ENCODE results near the gene TMEM39B. TPM values are rescaled to one million over a fixed set of nuclear protein-coding genes. Genes with fewer than 3 reads are reported as not detected.

Gene TMEM39B
- total and polyA plus RNA-seq, 8 donors: 5.1 to 11.8 (median 6.2) TPM

GRCh38 chr1:32044234-32044633 lies 28.5 kb upstream of the TMEM39B start:
- H3K4me1 ChIP-seq: no peaks in the 10 kb centered on the region
- ATAC-seq (no peak), DNase-seq (no peak), FAIRE-seq (no peak)
- H3K27ac ChIP-seq: no peak overlapping the region
- 83 to 94% methylated on average over 1 of the region's 1 CpG for WGBS, 2 donors
- no peak for TF ChIP-seq CTCF (IDR thresholded peaks at IDR 0.05)
- H3K9me3 ChIP-seq: no peaks in the 10 kb centered on the region
- H3K27me3 ChIP-seq: no peaks in the 10 kb centered on the region
- intact Hi-C loops (cut with DNase I): no loop called here
- no peak overlapping the region for H3K4me3 ChIP-seq
- H3K36me3 ChIP-seq: peaks cover 4 to 38% (median 26%) of the 10 kb centered on the region in 3 donors

- FAIRE-seq: no peak
- TF ChIP-seq CTCF (IDR thresholded peaks at IDR 0.05): no peak
- H3K27ac ChIP-seq: no peak overlapping the region
- ATAC-seq: peak in 1 of 4 donors; percentile 44
- WGBS, 2 donors: 86 to 89% methylated on average over 2 of the region's 2 CpGs
- H3K4me3 ChIP-seq: no peak overlapping the region
- H3K27me3 ChIP-seq: no peaks in the 10 kb centered on the region
- no peaks in the 10 kb centered on the region for H3K4me1 ChIP-seq
- DNase-seq: no peak
- no peaks in the 10 kb centered on the region for H3K9me3 ChIP-seq
- intact Hi-C loops (cut with DNase I): no loop called here
- peaks cover 0 to 38% (median 14%) of the 10 kb centered on the region in 3 donors for H3K36me3 ChIP-seq
These were observed 27.0 kb upstream of the TMEM39B start for GRCh38 chr1:32045772-32046171.

- Histone ChIP-seq H3K36me3 (peaks cover 0 to 49% (median 4%) of the 10 kb centered on the region in 3 donors), H3K4me3 (no peak overlapping the region), H3K27ac (no peak overlapping the region), H3K27me3 (no peaks in the 10 kb centered on the region), H3K9me3 (no peaks in the 10 kb centered on the region), H3K4me1 (no peaks in the 10 kb centered on the region)
- ATAC-seq (no peak), DNase-seq (no peak), FAIRE-seq (no peak)
- TF ChIP-seq CTCF (IDR thresholded peaks at IDR 0.05): no peak
- intact Hi-C loops (cut with DNase I): no loop called here
These were observed 25.0 kb upstream of the TMEM39B start for GRCh38 chr1:32047701-32048100.

- Histone ChIP-seq H3K9me3 (no peaks in the 10 kb centered on the region), H3K4me1 (no peaks in the 10 kb centered on the region), H3K27me3 (no peaks in the 10 kb centered on the region), H3K27ac (no peak overlapping the region), H3K36me3 (peaks cover 0 to 52% (median 4%) of the 10 kb centered on the region in 3 donors), H3K4me3 (no peak overlapping the region)
- TF ChIP-seq CTCF (IDR thresholded peaks at IDR 0.05): no peak
- WGBS, 2 donors: 81 to 87% methylated on average over 2 of the region's 2 CpGs
- DNase-seq: no peak
- no peak for FAIRE-seq
- ATAC-seq: no peak
- intact Hi-C loops (cut with DNase I): no loop called here
These were observed 24.3 kb upstream of the TMEM39B start for GRCh38 chr1:32048440-32048839.

GRCh38 chr1:32051706-32052105 lies 21.0 kb upstream of the TMEM39B start:
- no peaks in the 10 kb centered on the region for H3K9me3 ChIP-seq
- 98 to 100% methylated on average over 1 of the region's 1 CpG for WGBS, 2 donors
- intact Hi-C loops (cut with DNase I): no loop called here
- H3K36me3 ChIP-seq: peaks cover 0 to 51% (median 3%) of the 10 kb centered on the region in 3 donors
- no peak for ATAC-seq
- no peak for DNase-seq
- H3K4me3 ChIP-seq: no peak overlapping the region
- TF ChIP-seq CTCF (IDR thresholded peaks at IDR 0.05): no peak
- no peaks in the 10 kb centered on the region for H3K4me1 ChIP-seq
- no peak for FAIRE-seq
- H3K27ac ChIP-seq: no peak overlapping the region
- no peaks in the 10 kb centered on the region for H3K27me3 ChIP-seq
